Neural cell (in vitro differentiated cells): Measurements from ENCODE around the gene SOCS3. TPM values are rescaled to one million over a fixed set of nuclear protein-coding genes. Genes with fewer than 3 reads are reported as not detected.

Experiments
- H2AFZ ChIP-seq: fragments of 200-600, 300-800 bp; sonication (generic), shearing (Covaris generic); 2 replicates; pipeline ENCODE4 v1.6.0; 2014; ENCODE audit warnings: low read depth, mild to moderate bottlenecking, antibody characterized with exemption, low read length, moderate library complexity
- H3F3A ChIP-seq: fragments of 200-600 bp; shearing (Covaris generic); 2 replicates; pipeline ENCODE4 v1.6.1; 2016; ENCODE audit warnings: mild to moderate bottlenecking, moderate library complexity, mixed read lengths, antibody characterized with exemption, low read length; ENCODE audit not compliant: insufficient read depth, poor library complexity, severe bottlenecking
- H3K27ac ChIP-seq: fragments of 200-600, 300-800 bp; sonication (generic), shearing (Covaris generic); 2 replicates; pipeline ENCODE4 v1.5.1; 2014; ENCODE audit warnings: mild to moderate bottlenecking, low read length, moderate library complexity
- H3K27me3 ChIP-seq: fragments of 300-800, 200-600 bp; sonication (generic), shearing (Covaris generic); 2 replicates; pipeline ENCODE4 v1.6.0; 2014; ENCODE audit warnings: mild to moderate bottlenecking, low read depth, low read length, moderate library complexity; ENCODE audit not compliant: insufficient read depth
- H3K36me3 ChIP-seq: fragments of 300-800, 200-600 bp; sonication (generic), shearing (Covaris generic); 2 replicates; pipeline ENCODE4 v1.5.1; 2014; ENCODE audit warnings: mild to moderate bottlenecking, antibody characterized with exemption, low read length, moderate library complexity; ENCODE audit not compliant: insufficient read depth
- H3K4me2 ChIP-seq: fragments of 300-800, 200-600 bp; sonication (generic), shearing (Covaris generic); 2 replicates; pipeline ENCODE4 v1.6.0; 2014; ENCODE audit warnings: mild to moderate bottlenecking, low read length
- H3K4me3 ChIP-seq: fragments of 300-800, 200-600 bp; sonication (generic), shearing (Covaris generic); 2 replicates; pipeline ENCODE4 v1.5.1; 2014; ENCODE audit warnings: mild to moderate bottlenecking, low read length, moderate library complexity
- H3K79me2 ChIP-seq: fragments of 200-600 bp; shearing (Covaris generic); replicated peaks from 2 replicates; pipeline ENCODE4 v1.6.0; 2014; ENCODE audit warnings: mild to moderate bottlenecking, low read length, moderate library complexity; ENCODE audit not compliant: insufficient read depth
- H3K9ac ChIP-seq: fragments of 300-800, 200-600 bp; sonication (generic), shearing (Covaris generic); 2 replicates; pipeline ENCODE4 v1.6.1; 2016; ENCODE audit warnings: mild to moderate bottlenecking, low read length, mixed read lengths
- H3K9me2 ChIP-seq: fragments of 200-600 bp; shearing (Covaris generic); 2 replicates; pipeline ENCODE4 v1.6.1; 2016; ENCODE audit warnings: mild to moderate bottlenecking, low read length, mixed read lengths; ENCODE audit not compliant: insufficient read depth
- H3K9me3 ChIP-seq: fragments of 200-600, 300-800 bp; sonication (generic), shearing (Covaris generic); 2 replicates; pipeline ENCODE4 v1.6.1; 2016; ENCODE audit warnings: mild to moderate bottlenecking, mixed run types, low read length, moderate library complexity, mixed read lengths
- H4K20me1 ChIP-seq: fragments of 200-600 bp; shearing (Covaris generic); 2 replicates; pipeline ENCODE4 v1.6.1; 2016; ENCODE audit warnings: mild to moderate bottlenecking, mixed run types; ENCODE audit not compliant: insufficient read depth
- CTCF ChIP-seq: fragments of 450-650 bp; IDR thresholded peaks from 2 replicates; pipeline ENCODE4 v1.5.1; 2014; ENCODE audit warnings: antibody characterized with exemption, mild to moderate bottlenecking, moderate library complexity; ENCODE audit not compliant: poor library complexity, severe bottlenecking
- EP300 ChIP-seq: fragments of 450-650 bp; conservative IDR thresholded peaks from 2 replicates; pipeline ENCODE4 v1.6.1; 2014; ENCODE audit warnings: antibody characterized with exemption, mild to moderate bottlenecking, moderate library complexity; ENCODE audit not compliant: poor library complexity, severe bottlenecking
- EZH2 ChIP-seq: fragments of 200-600, 300-800 bp; shearing (Covaris generic), sonication (generic); IDR thresholded peaks from 2 replicates; pipeline ENCODE4 v1.6.1; 2014; ENCODE audit warnings: antibody characterized with exemption, low read length, borderline replicate concordance, mild to moderate bottlenecking; ENCODE audit not compliant: insufficient read depth, poor library complexity, severe bottlenecking
- MXI1 ChIP-seq: fragments of 450-650 bp; conservative IDR thresholded peaks from 2 replicates; pipeline ENCODE4 v1.6.1; 2014; ENCODE audit warnings: antibody characterized with exemption, mild to moderate bottlenecking; ENCODE audit not compliant: poor library complexity, severe bottlenecking
- POLR2AphosphoS5 ChIP-seq: IDR thresholded peaks from 2 replicates; pipeline ENCODE4 v1.6.1; 2012
- RAD21 ChIP-seq: fragments of 450-650 bp; conservative IDR thresholded peaks from 2 replicates; pipeline ENCODE4 v1.6.1; 2014; ENCODE audit warnings: antibody characterized with exemption, mild to moderate bottlenecking, moderate library complexity
- REST ChIP-seq: IDR thresholded peaks from 2 replicates; pipeline ENCODE4 v1.6.1; 2012; ENCODE audit warnings: borderline replicate concordance
- SMC3 ChIP-seq: fragments of 450-650 bp; conservative IDR thresholded peaks from 2 replicates; pipeline ENCODE4 v1.6.1; 2014; ENCODE audit warnings: antibody characterized with exemption, mild to moderate bottlenecking, moderate library complexity; ENCODE audit not compliant: poor library complexity
- TAF1 ChIP-seq: IDR thresholded peaks from 2 replicates; pipeline ENCODE4 v1.6.1; 2012; ENCODE audit warnings: low read depth
- polyA plus RNA-seq: library from polyadenylated mRNA; depleted of rRNA; stranded (reverse); fragments of >200 nt; gene quantifications from 2 replicates; pipeline ENCODE4 v1.2.3, GENCODE V29; 2014

The SOCS3 gene
- polyA plus RNA-seq, 1 donor from 2014 or later: 5.4 TPM

GRCh38 chr17:78357177-78357586, 2.7 kb downstream of the SOCS3 start:
- peaks cover 8% of the 10 kb centered on the region for H4K20me1 ChIP-seq

GRCh38 chr17:78356101-78356713, 3.7 kb downstream of the SOCS3 start:
- no peaks in the 10 kb centered on the region for H3K36me3 ChIP-seq
- H3K4me3 ChIP-seq: peak overlapping the region; percentile 36
- H3K27me3 ChIP-seq: no peaks in the 10 kb centered on the region
- H3K9me2 ChIP-seq: no peaks in the 10 kb centered on the region
- no peaks in the 10 kb centered on the region for H3K9me3 ChIP-seq
- H3K79me2 ChIP-seq: peaks cover 21% of the 10 kb centered on the region
- H3K4me2 ChIP-seq: no peak overlapping the region
- H3K27ac ChIP-seq: no peak overlapping the region
- H2AFZ ChIP-seq: no peak overlapping the region
- peak; percentile 32 for TF ChIP-seq POLR2AphosphoS5
- TF ChIP-seq CTCF: no peak
- no peaks in the 10 kb centered on the region for H3F3A ChIP-seq
- H4K20me1 ChIP-seq: peaks cover 8% of the 10 kb centered on the region
- H3K9ac ChIP-seq: no peak overlapping the region

More at GRCh38 chr17:78357177-78357586, 2.7 kb downstream of the SOCS3 start:
- no peaks in the 10 kb centered on the region for H3K36me3 ChIP-seq
- H3K79me2 ChIP-seq: peaks cover 21% of the 10 kb centered on the region
- peak overlapping the region; percentile 39 for H3K4me2 ChIP-seq
- no peak overlapping the region for H3K27ac ChIP-seq
- H3K9me3 ChIP-seq: no peaks in the 10 kb centered on the region
- no peak overlapping the region for H2AFZ ChIP-seq
- peak overlapping the region; percentile 92 for H3K4me3 ChIP-seq
- no peaks in the 10 kb centered on the region for H3K9me2 ChIP-seq
- no peaks in the 10 kb centered on the region for H3F3A ChIP-seq
- H3K27me3 ChIP-seq: no peaks in the 10 kb centered on the region
- H3K9ac ChIP-seq: no peak overlapping the region
- TF ChIP-seq TAF1 (no peak), CTCF (no peak), EZH2 (no peak), MXI1 (no peak), SMC3 (no peak), RAD21 (no peak), REST (no peak), EP300 (no peak), POLR2AphosphoS5 (no peak)
